AG04449 (cell line): ENCODE data around the gene CCDC127.

ENCODE experiments used
- CTCF ChIA-PET: fragments of 350-600 bp; formaldehyde crosslinking; extraction: SDS; loops from one replicate; lab custom pipeline; 2021; ENCODE audit warnings: antibody characterized with exemption; lab: Yijun Ruan, JAX
- POLR2A ChIA-PET: fragments of 400-600, 350-600 bp; formaldehyde crosslinking; extraction: SDS; loops from one replicate; lab custom pipeline; 2020; ENCODE audit warnings: antibody characterized with exemption, inconsistent platforms; lab: Yijun Ruan, JAX
- DNase-seq: peaks from one replicate; pipeline ENCODE4 v3.0.0-alpha.2; 2010; ENCODE audit warnings: low read depth, low spot score
- H3K4me3 ChIP-seq: 2 replicates; pipeline ENCODE4 v1.5.1; 2011; ENCODE audit warnings: low read depth, mild to moderate bottlenecking, control low read depth, low read length
- TF ChIP-seq, protein P1 (sequence below): IDR thresholded peaks from one replicate; pipeline ENCODE4 v1.5.1; 2011; ENCODE audit warnings: mild to moderate bottlenecking, moderate library complexity, low read length, control low read depth, inconsistent platforms; ENCODE audit not compliant: insufficient read depth; ENCODE audit errors: missing control alignments

Gene CCDC127

DNA sequence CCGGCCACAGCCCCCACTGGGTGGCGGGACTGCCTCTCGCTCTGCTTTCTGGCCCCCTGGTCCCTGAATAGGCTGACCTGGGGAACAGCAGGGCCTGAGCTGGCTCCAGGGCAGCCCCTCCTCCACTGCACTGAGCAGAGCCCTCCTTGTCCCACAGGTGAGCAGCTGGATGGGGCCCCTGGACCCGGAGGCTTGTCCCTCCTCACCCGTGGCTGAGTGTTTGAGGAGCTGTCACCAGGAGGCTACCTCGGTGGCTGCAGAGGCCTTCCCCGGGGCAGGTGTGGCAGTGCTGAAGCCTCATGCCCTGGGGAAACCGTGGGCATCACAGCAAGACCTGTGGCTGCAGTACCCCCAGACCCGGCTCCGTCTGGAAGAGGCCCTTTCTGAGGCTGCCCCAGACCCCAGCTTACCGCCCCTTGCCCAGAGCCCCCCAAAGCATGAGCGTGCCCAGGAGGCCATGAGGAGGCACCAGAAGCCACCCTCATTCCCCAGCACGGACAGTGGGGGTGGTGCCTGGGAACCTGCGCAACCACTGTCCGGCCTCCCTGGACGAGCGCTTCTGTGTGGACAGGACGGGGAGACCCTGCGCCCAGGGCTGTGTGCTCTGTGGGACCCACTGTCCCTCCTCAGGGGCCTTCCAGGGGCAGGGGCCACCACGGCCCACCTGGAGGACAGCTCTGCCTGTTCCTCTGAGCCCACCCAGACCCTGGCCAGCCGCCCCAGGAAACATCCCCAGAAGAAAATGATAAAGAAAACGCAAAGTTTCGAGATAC lies 55.2 kb downstream of the CCDC127 start:
- ChIA-PET CTCF (no interaction called here), POLR2A (no interaction called here)
- no peak overlapping the region for H3K4me3 ChIP-seq
- TF ChIP-seq, protein P1, sequence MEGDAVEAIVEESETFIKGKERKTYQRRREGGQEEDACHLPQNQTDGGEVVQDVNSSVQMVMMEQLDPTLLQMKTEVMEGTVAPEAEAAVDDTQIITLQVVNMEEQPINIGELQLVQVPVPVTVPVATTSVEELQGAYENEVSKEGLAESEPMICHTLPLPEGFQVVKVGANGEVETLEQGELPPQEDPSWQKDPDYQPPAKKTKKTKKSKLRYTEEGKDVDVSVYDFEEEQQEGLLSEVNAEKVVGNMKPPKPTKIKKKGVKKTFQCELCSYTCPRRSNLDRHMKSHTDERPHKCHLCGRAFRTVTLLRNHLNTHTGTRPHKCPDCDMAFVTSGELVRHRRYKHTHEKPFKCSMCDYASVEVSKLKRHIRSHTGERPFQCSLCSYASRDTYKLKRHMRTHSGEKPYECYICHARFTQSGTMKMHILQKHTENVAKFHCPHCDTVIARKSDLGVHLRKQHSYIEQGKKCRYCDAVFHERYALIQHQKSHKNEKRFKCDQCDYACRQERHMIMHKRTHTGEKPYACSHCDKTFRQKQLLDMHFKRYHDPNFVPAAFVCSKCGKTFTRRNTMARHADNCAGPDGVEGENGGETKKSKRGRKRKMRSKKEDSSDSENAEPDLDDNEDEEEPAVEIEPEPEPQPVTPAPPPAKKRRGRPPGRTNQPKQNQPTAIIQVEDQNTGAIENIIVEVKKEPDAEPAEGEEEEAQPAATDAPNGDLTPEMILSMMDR = no peak
- DNase-seq = no peak

DNA sequence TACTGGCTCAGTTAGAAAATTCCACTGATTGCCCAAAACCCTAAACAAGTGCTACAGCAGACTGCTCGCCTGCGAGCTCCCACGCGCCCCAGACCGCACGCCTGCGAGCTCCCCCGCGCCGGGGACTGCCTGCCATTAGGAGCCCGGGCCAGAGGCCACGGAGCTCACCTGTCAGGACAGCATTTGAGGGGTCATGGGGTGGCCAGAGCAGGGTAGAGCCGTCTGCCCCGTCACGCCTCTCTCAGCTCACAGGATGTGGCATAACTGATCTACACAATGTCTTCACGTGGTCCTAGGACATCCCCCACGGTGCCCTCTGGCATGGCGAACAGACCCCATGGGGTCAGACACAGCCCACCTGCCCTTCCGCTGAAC lies 55.8 kb downstream of the CCDC127 start:
- DNase-seq = no peak

GRCh38 chr5:161803-162110 lies 56.2 kb downstream of the CCDC127 start:
- no peak for DNase-seq
- ChIA-PET POLR2A (no interaction called here), CTCF (no interaction called here)
- TF ChIP-seq, protein P1 = no peak
- no peak overlapping the region for H3K4me3 ChIP-seq

More for the DNA sequence above, 55.8 kb downstream of the CCDC127 start:
- no peak overlapping the region for H3K4me3 ChIP-seq
- TF ChIP-seq, protein P1 = no peak
- CTCF ChIA-PET = no interaction called here
- POLR2A ChIA-PET = no interaction called here

- H3K4me3 ChIP-seq = no peak overlapping the region
- TF ChIP-seq, protein P1 = no peak
- ChIA-PET POLR2A (no interaction called here), CTCF (no interaction called here)
- no peak for DNase-seq
Measured at GRCh38 chr5:160921-161802, 56.8 kb downstream of the CCDC127 start.

GRCh38 chr5:160173-160510 lies 57.8 kb downstream of the CCDC127 start:
- TF ChIP-seq, protein P1 = no peak
- POLR2A ChIA-PET = interaction anchor here (1.6 kb wide), 1 partner anchor 8 kb away, joined by 4 read pairs; no protein-coding TSS in a partner anchor
- DNase-seq = peak; percentile 5
- CTCF ChIA-PET = no interaction called here
- H3K4me3 ChIP-seq = no peak overlapping the region
